Activated CD8-positive, alpha-beta memory T cell treated with anti-CD3 and anti-CD28 coated beads, Interleukin-2, amount 50 U/mL, for 48 hours (primary cell): Measurements from ENCODE around the gene OLFM4.

Experiments
- DNase-seq: peaks from one replicate; pipeline ENCODE4 v3.0.0-alpha.2; 2020

The OLFM4 gene

DNA sequence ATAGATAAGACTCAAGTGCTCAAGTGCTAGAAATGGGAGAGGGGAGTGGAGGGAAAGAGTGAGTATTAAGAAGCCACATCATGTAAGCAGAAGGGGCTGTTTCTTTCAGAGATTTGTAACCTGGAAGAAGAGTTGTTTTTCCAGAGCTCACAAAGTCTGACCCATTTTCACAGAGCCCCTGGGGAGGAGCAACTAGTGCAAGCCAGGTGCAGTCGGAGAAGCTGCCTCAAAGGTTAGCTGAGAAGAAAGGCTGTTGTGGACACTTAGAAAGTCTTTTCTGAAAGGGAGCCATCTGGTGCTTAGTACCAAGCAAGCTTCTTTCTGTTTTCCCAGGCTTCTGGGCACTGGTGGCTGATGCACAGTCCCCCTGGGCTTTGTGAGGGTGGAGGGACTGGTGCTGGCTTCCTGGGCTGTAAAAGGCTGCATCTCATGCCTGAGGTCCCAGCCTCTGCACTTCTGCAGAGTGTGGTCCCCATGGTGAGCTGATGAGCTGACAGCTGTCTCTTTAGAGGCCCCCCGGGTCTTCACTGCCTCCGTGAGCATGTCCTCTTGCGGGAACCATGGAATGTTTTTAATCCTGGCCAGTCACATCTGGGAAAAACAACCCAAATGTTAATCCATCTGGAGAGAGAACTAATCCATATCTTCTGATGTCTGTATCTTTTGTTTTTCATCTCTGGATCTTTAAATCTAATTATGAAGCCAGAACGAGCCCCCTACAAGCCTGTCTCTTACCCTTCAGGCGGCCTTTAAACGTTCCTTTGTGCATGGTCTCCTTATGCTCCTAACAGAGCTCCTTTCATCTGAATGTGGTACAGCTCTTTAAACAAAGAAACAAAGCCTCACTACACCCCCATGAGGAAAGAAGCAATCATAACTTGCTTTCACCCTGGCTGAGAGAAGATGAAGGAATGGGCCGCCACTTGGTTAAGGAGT lies 40.2 kb downstream of the OLFM4 start:
- no peak for DNase-seq

DNA sequence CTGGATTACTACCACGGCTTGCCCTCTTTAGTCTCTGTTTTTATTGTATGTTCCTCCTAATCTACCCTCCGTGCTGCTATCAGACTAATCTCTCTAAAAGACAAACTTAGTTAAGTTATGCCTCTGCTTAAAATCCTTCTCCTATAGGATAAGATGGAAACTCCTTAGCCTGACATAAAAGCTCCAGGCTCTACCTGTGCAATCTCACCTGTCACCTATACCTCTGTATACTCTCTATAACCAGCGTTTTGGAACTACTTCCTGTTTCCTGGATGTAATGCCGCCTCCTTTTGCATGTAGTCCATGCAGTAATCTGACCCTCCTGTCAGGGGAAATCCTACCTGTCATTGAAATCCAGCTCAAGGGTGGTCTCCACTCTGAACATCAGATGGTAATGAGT lies 41.2 kb downstream of the OLFM4 start:
- no peak for DNase-seq

- no peak for DNase-seq
Observed at GRCh38 chr13:53073711-53074110, 45.1 kb downstream of the OLFM4 start.

DNA sequence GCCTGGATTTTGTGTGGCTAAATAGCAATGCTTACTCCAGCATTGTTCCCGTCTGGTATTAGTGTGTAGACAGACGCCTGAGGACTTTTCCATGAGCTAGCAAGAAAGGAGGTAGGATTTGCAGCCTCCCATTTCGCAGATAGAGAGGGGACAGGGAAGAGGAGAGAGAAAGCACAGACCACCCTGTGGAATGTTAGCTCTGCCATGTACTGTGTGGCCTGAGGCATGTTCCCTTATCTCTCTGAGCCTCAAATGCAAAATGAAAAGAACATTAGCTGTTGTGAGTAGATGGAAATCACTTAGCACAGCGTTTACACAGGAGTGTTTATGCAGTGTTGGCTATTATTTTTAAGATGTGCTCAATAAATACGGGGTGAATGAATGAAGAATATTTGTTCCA lies 45.5 kb downstream of the OLFM4 start:
- no peak for DNase-seq

GRCh38 chr13:53075356-53076041 lies 46.9 kb downstream of the OLFM4 start:
- no peak for DNase-seq

DNA sequence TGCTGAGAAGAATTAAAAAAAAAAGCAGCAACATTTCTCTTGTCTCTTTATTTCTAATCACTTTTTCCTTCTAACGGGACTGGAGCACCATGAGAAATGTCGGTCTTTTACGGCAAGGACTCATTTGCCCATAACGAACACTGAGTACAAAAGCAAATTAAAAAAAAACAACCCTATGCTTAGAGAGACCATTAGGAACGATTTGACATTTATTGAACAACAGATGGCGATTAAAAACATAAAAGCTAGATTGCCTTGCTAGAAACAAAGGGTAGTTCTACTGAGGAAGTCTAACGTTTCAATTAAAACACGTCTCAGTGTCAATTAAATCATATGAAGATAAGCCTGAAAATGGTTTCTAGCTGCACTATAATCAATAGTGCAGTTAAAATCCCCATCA lies 51.1 kb downstream of the OLFM4 start:
- no peak for DNase-seq

DNA sequence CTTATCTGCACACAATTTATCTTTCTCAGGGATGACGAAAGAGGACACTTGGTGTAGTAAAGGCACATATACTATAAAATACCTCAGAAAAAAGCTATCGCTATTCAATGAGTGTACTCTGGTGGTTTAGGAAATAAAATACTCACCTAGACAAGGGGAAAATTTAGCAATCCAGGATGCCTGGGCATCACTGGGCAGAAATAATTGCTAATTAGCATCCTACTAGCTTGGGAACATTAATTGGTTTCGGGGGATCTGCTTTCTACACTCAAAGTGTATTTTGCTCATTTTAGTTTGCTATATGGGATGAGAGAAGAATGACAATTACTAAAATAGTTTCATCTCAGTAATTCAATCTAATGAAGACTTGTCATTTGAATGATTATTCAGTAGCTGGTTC lies 60.3 kb downstream of the OLFM4 start:
- DNase-seq, result no peak

- no peak for DNase-seq
Observed at GRCh38 chr13:53089951-53090350, 61.3 kb downstream of the OLFM4 start.

- DNase-seq, result no peak
Observed at GRCh38 chr13:53090461-53090860, 61.8 kb downstream of the OLFM4 start.

DNA sequence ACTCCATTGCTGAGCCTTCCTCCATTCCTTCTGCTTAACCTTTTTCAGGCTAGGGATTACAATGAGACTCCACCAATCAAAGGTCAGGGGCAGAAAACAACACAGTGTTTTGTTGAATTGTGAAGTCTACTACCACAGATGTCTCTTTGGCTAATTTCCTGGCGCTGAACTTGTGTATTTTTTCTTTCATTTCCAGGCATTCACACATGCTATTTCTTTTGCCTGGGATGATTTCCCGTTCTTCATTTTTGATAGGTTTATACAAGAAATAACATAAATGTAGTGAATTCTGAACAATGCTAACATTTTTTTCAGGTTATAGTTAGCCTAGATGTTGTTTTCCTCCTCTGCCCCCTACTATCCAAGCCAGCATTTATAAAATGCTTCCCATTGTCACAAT lies 64.3 kb downstream of the OLFM4 start:
- DNase-seq, result no peak

DNA sequence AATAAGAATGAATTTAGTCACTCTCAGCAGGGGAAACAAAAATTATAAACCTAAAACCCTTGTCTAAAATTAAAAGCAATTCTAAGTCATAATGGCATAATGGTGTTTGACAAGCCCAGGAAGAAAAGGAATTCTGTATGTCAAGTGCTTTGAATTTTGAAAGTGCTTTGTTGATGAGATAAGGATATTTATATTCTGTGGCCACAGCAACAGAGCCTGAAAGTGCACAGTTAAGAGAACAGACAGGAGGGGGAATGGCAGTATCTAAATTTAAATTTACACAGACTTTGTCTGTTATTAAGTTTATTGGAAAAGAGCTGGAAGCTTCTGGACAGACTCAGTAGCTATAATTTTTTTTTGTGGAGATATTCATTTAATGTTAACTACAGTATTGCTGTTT lies 69.8 kb downstream of the OLFM4 start:
- DNase-seq, result no peak

DNA sequence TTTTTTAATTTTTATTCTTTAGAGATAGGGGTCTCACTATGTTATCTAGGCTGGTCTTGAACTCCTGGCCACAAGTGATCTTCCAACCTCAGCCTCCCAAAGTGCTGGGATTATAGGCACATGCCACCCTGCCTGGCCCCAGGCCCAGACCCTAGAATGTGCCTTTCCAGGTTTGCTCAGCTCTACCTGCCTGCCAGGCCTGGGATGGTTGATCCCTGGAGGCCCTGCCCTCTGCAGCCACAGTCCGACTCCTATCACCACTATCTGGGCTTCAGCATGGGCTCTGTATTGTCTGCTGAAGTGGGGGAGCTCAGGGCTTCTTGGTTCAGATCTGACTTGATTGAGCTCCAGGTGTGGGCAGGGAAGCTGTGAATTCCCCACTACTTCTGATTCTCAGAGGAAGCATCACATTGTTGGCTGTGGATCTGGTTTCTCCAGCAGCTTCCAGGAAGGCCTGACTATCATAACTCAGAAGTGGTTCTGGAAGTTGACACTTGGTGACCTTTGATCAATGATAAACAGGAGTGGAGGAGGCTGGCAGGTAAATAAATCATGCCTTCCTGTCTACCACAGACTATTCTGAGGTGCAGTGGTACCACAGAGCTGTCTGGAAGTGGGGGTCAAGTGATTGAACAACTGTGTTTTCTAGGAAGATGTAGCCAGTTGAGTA lies 71.9 kb downstream of the OLFM4 start:
- no peak for DNase-seq
